Upper lobe of left lung (tissue), 6 donors: ENCODE results near the gene DPH3. TPM values are rescaled to one million over a fixed set of nuclear protein-coding genes. Genes with fewer than 3 reads are reported as not detected.

Source experiments
- ATAC-seq, 2 donors: fragments of 200-7000 bp; cut with Tn5 transposase; one replicate each; pipeline ENCODE4 v1.9.1; 2022; ENCODE audit warnings: mild to moderate bottlenecking in 2 of 2, moderate library complexity in 2 of 2; ENCODE audit not compliant: low FRiP score in 2 of 2
- DNase-seq, 2 donors: peaks; one replicate each; pipeline ENCODE4 v3.0.0-alpha.2; 2019 to 2020
- H3K27ac ChIP-seq, 4 donors: fragments of 200-600 bp; sonication (generic); one replicate each; pipeline ENCODE4 v1.5.1; 2016 to 2019
- H3K27me3 ChIP-seq, 4 donors: fragments of 200-600 bp; sonication (generic); one replicate each; pipeline ENCODE4 v1.5.1; 2017 to 2019
- H3K36me3 ChIP-seq, 4 donors: fragments of 200-600 bp; sonication (generic); one replicate each; pipeline ENCODE4 v1.5.1; 2016 to 2019
- H3K4me1 ChIP-seq, 4 donors: fragments of 200-600 bp; sonication (generic); one replicate each; pipeline ENCODE4 v1.5.1; 2018 to 2019
- H3K4me3 ChIP-seq, 4 donors: fragments of 200-600 bp; sonication (generic); one replicate each; pipeline ENCODE4 v1.5.1; 2017 to 2019; ENCODE audit warnings: mild to moderate bottlenecking in 2 of 4, moderate library complexity in 1 of 4
- H3K9me3 ChIP-seq, 4 donors: fragments of 200-600 bp; sonication (generic); one replicate each; pipeline ENCODE4 v1.5.1; 2018 to 2019
- EP300 ChIP-seq, 4 donors: sonication (generic); formaldehyde crosslinking; IDR thresholded peaks; one replicate each; pipeline ENCODE4 v1.5.1; 2017; ENCODE audit warnings: antibody characterized with exemption in 4 of 4, control low read depth in 2 of 4
- POLR2A ChIP-seq, 4 donors: fragments of 450-650 bp; IDR thresholded peaks; one replicate each; pipeline ENCODE4 v1.5.1; 2016 to 2017; ENCODE audit warnings: antibody characterized with exemption in 4 of 4, mild to moderate bottlenecking in 2 of 4
- POLR2AphosphoS5 ChIP-seq, 2 donors: sonication (generic); formaldehyde crosslinking; IDR thresholded peaks; one replicate each; pipeline ENCODE4 v1.5.1; 2017; ENCODE audit warnings: antibody characterized with exemption in 2 of 2
- WGBS, 2 donors: methylation state at CpG; one replicate each; pipeline ENCODE4 v1.1.5; 2017 to 2018; 5-methylcytosine and 5-hydroxymethylcytosine counted together
- total RNA-seq, 6 donors: library from RNA; depleted of rRNA in 4 of 6; stranded (reverse); fragments of >200 nt in 4 of 6; gene quantifications; one replicate each; pipeline versions ENCODE4 v1.1.0 to v1.2.1, GENCODE V29; 2016 to 2021
- TF ChIP-seq, protein P1 (sequence below), 6 experiments: fragments of 450-650 bp in 4 of 6; fragments of 200-600 bp in 2 of 6; sonication (generic) in 2 of 6; IDR thresholded peaks; one replicate each; pipeline ENCODE4 v1.5.1; 2016 to 2019; ENCODE audit warnings: antibody characterized with exemption in 6 of 6
- donor health status: DM: no; HTN: no; CAD: no; lungs with moderate emphysema.
- donor health status: DM: no; HTN: yes; CAD: no; lungs with severe emphysema.

The DPH3 gene
- total RNA-seq, 6 donors from 2014 or later = 7.3 to 33.1 (median 21.3) TPM

- H3K4me1 ChIP-seq = no peaks in the 10 kb centered on the region
- ATAC-seq (no peak), DNase-seq (no peak)
- peaks cover 0 to 6% (median 0%) of the 10 kb centered on the region in 4 donors for H3K9me3 ChIP-seq
- 85 to 100% methylated on average over 2 of the region's 2 CpGs for WGBS, 2 donors
- H3K27me3 ChIP-seq = no peaks in the 10 kb centered on the region
- H3K36me3 ChIP-seq = peaks cover 0 to 2% (median 0%) of the 10 kb centered on the region in 4 donors
- no peak overlapping the region for H3K4me3 ChIP-seq
- TF ChIP-seq EP300 (IDR thresholded peaks at IDR 0.05) (no peak), POLR2A (IDR thresholded peaks at IDR 0.05) (no peak), POLR2AphosphoS5 (IDR thresholded peaks at IDR 0.05) (no peak)
- TF ChIP-seq, protein P1, sequence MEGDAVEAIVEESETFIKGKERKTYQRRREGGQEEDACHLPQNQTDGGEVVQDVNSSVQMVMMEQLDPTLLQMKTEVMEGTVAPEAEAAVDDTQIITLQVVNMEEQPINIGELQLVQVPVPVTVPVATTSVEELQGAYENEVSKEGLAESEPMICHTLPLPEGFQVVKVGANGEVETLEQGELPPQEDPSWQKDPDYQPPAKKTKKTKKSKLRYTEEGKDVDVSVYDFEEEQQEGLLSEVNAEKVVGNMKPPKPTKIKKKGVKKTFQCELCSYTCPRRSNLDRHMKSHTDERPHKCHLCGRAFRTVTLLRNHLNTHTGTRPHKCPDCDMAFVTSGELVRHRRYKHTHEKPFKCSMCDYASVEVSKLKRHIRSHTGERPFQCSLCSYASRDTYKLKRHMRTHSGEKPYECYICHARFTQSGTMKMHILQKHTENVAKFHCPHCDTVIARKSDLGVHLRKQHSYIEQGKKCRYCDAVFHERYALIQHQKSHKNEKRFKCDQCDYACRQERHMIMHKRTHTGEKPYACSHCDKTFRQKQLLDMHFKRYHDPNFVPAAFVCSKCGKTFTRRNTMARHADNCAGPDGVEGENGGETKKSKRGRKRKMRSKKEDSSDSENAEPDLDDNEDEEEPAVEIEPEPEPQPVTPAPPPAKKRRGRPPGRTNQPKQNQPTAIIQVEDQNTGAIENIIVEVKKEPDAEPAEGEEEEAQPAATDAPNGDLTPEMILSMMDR (IDR thresholded peaks at IDR 0.05) = no peak
- no peak overlapping the region for H3K27ac ChIP-seq
Observed at GRCh38 chr3:16222547-16222946, 42.2 kb downstream of the DPH3 start.

DNA sequence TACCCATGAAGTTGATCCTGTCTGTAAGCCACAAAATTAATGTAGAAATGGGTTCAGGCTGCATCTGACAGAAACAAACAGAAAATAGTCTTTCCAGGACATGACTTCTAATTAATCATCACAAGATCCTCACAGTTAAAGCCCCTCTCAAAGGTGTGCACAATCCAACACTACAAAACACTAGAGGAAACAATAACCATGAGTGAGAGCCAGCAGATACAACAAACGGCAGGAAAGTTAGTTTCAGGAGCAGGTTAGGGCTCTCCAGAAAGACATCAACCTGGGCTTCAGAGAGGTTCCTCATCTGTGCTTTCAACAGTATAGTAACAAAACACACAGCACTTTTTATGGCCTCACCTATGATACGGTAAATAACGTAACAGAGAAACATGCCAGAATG lies 42.8 kb downstream of the DPH3 start:
- WGBS, 2 donors = 63 to 64% methylated on average over 3 of the region's 3 CpGs
- H3K27me3 ChIP-seq = no peaks in the 10 kb centered on the region

DNA sequence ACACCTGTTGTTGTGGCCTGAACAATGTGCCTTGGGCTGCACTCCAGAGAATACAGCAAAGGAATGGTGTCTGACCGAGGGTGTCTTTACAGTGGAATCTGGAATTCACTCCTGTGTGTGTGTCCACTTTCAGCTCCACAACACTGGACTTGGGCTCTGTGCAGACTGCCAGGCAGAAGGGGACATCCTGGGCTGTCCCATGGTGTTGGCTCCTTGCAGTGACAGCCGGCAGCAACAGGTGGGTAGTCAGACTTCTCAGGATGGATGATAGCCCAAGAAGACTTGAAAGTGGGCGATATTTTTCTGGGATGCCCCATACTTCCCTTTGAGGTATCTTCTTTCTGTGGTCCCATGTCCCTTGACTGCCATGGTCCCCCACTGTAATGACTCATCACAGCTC lies 45.0 kb downstream of the DPH3 start:
- DNase-seq = no peak
- TF ChIP-seq EP300 (IDR thresholded peaks at IDR 0.05) (no peak), POLR2AphosphoS5 (IDR thresholded peaks at IDR 0.05) (no peak), POLR2A (IDR thresholded peaks at IDR 0.05) (no peak)
- TF ChIP-seq, protein P1 (IDR thresholded peaks at IDR 0.05) = no peak
- H3K27me3 ChIP-seq = no peaks in the 10 kb centered on the region
- H3K9me3 ChIP-seq = peaks cover 0 to 6% (median 0%) of the 10 kb centered on the region in 4 donors
- WGBS, 2 donors = 87 to 88% methylated on average over 3 of the region's 3 CpGs
- H3K4me1 ChIP-seq = no peaks in the 10 kb centered on the region
- no peak overlapping the region for H3K4me3 ChIP-seq
- peaks cover 0 to 2% (median 0%) of the 10 kb centered on the region in 4 donors for H3K36me3 ChIP-seq
- peak in 1 of 2 donors; percentile 43 for ATAC-seq
- no peak overlapping the region for H3K27ac ChIP-seq

More for the DNA sequence above, 42.8 kb downstream of the DPH3 start:
- Histone ChIP-seq H3K9me3 (peaks cover 0 to 6% (median 0%) of the 10 kb centered on the region in 4 donors), H3K4me1 (no peaks in the 10 kb centered on the region), H3K27ac (no peak overlapping the region), H3K4me3 (no peak overlapping the region), H3K36me3 (peaks cover 0 to 2% (median 0%) of the 10 kb centered on the region in 4 donors)
- DNase-seq = no peak
- ATAC-seq = no peak
- TF ChIP-seq EP300 (IDR thresholded peaks at IDR 0.05) = no peak
- TF ChIP-seq, protein P1 (IDR thresholded peaks at IDR 0.05) = no peak
- TF ChIP-seq POLR2A (IDR thresholded peaks at IDR 0.05) = no peak

DNA sequence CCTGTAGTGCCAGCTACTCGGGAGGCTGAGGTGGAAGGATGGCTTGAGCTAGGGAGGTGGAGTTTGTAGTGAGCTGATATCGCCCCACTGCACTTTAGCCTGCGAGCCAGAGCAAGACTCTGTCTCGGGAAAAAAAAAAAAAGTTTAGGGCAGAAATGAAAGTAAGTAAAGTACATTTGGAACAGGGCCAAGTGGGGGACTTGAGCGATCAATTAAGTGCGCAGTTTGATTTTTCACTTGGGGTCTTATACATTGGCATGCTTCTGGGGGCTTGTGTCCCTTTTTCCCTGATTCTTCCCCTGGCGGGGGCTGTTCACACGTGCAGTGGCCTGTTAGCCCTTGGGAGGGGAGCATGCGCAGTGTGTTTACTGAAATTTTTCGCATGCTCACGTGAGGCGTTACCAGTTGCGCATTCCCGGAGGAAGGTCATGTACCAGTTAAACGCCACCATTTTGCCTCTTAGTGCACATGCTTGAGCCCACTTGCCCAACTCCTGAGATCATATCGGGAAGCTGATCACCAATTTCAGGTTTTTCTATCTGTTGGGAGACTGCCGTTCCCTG lies 48.3 kb downstream of the DPH3 start:
- Histone ChIP-seq H3K4me1 (no peaks in the 10 kb centered on the region), H3K4me3 (no peak overlapping the region), H3K9me3 (no peaks in the 10 kb centered on the region), H3K36me3 (no peaks in the 10 kb centered on the region), H3K27ac (no peak overlapping the region), H3K27me3 (no peaks in the 10 kb centered on the region)
- WGBS, 2 donors = 89 to 93% methylated on average over 17 of the region's 17 CpGs
- TF ChIP-seq, protein P1 (IDR thresholded peaks at IDR 0.05) = no peak
- no peak for TF ChIP-seq POLR2A (IDR thresholded peaks at IDR 0.05)
- DNase-seq = no peak
- ATAC-seq = no peak

DNA sequence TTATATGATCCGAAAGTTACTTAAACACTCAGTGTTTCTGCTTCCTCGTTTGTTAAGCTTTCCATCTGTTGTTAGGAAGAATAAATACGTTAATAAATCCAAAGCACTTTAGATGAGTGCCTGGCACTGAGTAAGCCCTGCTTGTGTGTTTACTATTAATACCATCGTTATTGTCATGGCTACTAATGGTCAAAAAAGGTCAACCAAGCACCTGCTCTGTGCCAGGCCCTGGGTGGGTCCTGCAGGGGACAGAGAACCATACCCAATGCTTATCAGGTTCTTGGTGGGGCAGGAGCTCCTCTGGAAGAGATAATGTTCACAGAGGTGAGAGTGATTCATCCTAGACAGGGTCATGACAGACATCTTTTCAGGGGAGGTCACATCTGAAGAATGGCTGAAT lies 50.4 kb downstream of the DPH3 start:
- DNase-seq (no peak), ATAC-seq (no peak)
- H3K9me3 ChIP-seq = no peaks in the 10 kb centered on the region
- H3K4me3 ChIP-seq = no peak overlapping the region
- TF ChIP-seq EP300 (IDR thresholded peaks at IDR 0.05) (no peak), POLR2AphosphoS5 (IDR thresholded peaks at IDR 0.05) (no peak), POLR2A (IDR thresholded peaks at IDR 0.05) (no peak)
- TF ChIP-seq, protein P1 (IDR thresholded peaks at IDR 0.05) = no peak
- WGBS, 2 donors = 74 to 96% methylated on average over 4 of the region's 4 CpGs
- H3K27me3 ChIP-seq = no peaks in the 10 kb centered on the region
- H3K27ac ChIP-seq = no peak overlapping the region
- no peaks in the 10 kb centered on the region for H3K36me3 ChIP-seq
- H3K4me1 ChIP-seq = no peaks in the 10 kb centered on the region
